EH (cell line): ENCODE results near the gene SLC24A3.
"Not testable (repeated sequence)": the region's sequence is repeated elsewhere in the genome, so short reads cannot be mapped to it uniquely, and the experiment has no call there.

Source experiments
- DNase-seq: peaks from one replicate; pipeline ENCODE4 v3.0.0-alpha.2; 2015; ENCODE audit warnings: low read depth

The SLC24A3 gene

DNA sequence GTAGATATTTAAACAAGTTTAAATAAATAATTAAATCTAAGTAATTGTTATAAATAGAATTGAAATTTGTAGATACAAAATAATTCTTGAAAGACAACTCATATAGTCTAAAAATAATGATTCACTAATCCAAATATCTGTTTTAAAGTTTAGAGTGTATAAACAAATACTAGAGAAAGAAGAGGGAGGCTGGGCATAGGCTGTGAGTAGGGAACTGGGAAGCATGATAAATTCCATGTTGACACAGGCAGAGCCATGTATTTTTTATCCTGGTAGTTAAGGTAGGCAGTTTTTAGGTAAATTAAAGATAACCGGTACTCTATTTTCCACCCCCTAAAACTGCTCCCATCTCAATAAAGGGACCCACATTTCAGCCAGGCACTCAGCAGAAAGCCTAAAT, 534.0 kb downstream of the SLC24A3 start:
- no peak for DNase-seq

DNA sequence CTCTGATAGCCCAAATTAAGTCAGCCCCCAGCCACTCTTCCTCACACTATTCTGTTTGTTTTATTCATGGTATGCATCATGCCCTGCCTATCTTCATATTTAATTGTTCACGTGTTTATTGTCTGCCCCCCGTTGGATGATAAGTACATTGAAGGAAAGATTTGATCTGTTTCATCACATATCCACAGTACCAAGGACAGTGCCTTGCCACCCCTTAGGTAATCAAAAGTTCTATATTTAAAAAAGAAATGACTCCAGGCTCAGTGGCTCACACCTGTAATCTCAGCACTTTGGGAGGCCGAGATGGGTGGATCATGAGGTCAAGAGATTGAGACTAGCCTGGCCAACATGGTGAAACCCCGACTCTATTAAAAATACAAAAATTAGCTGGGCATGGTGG, 535.5 kb downstream of the SLC24A3 start:
- DNase-seq: no peak

DNA sequence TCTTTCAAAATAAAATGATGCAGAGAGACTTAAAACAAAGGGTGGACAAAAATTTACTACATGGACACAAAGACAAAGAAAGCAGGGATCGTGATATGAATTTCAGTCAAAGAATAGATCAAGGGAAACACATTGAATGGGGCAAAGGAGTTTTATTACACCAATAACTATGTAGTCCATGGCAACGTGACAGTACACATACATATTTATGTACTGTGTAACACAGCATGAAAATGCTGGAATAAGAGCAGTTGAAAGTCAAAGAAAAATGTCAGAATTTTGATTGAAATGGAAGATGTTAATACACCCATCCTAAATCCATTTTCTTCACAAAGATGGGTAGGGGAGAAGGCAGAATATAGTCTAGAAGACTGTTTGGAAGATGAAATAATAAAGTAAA, 536.2 kb downstream of the SLC24A3 start:
- no peak for DNase-seq

DNA sequence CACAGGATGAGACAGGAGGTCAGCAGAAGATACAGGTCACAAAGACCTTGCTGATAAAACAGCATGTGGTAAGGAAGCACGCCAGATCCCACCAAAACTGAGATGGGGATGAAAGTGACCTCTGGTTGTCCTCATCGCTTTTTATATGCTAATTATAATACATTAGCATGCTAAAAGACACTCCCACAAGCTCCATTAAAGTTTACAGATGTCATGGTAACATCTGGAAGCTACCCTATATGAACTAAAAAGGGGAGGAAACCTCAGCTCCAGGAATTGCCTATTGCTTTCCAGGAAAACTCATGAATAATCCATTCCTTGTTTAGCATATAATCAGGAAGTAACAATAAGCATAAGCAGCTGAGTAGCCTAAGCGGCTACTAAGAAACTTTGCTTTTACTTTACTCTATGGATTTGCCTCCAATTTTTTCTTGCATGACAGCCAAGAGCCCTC, 537.2 kb downstream of the SLC24A3 start:
- no peak for DNase-seq

DNA sequence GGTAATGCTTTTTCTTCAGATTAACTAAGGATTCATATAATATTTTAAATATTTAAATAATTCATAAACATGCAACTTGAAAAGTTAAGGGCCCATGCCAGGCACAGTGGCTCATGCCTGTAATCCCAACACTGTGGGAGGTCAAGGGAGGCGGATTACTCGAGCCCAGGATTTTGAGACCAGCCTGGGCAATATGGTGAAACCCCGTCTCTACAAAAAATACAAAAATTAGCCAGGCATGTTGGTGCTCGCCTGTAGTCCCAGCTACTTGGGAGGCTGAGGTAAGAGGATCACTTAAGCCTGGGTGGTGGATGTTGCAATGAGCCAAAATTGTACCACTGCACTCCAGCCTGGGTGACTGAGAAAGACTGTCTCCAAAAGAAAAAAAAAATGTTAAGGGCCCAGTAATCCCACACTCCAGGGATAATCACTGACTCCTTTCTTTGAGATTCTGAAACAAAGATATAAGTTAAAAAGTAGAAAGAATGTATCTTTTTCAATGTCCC, 537.7 kb downstream of the SLC24A3 start:
- DNase-seq: no peak

DNA sequence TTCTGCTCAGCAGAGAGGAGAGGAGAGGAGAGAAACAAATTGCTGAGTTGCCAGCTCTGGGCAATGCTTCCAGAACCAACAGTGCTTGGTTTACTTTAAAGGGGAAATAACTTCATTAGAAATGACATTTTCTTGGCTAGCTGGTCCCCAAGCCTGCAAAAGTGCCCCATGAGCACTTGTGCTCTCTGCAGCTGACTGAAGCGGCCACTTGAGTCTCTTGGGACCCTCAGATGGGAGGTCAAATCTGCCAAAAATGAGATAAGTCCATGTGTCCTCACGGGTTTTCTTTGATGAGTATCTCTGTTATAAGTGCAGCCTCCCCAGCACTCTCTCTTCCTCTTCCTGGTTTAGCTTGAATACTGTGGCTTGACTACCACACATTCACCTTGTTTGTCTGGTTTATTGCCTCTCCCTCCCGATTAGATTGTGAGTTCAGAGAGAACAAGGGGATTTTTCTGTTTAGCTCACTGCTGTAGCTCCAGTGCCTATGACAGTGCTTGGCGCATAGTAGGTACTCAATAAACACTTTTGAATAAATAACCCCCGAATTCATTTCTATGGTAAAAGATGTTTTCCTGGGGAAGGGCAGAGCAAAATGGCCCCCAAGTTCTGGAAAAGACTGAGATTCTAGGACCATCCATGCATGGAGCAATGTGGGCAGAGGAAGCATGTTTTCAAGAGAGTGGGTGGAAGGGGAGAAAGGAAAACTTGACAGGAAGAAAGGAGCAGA, 538.6 kb downstream of the SLC24A3 start:
- DNase-seq: no peak

DNA sequence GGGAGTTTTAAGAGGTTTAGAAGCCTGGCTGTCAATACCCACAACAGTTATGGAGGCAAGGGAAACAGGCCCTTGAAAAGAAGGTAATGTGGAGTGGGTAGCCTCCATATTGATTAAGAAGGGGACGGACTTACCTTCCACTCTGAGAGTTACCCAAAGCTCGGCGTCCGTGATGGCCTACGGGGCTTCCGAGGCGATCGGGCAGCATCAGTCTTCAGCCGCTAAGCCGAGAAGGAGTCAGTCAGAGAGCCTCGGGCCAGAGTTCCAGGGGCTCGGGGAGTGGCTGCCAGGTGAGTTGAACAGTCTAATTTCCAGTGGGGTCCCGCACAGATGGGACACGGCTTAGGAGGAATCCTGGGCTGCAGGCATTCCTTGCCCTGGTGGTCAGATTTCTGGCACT, 541.8 kb downstream of the SLC24A3 start:
- not testable (repeated sequence) for DNase-seq

DNA sequence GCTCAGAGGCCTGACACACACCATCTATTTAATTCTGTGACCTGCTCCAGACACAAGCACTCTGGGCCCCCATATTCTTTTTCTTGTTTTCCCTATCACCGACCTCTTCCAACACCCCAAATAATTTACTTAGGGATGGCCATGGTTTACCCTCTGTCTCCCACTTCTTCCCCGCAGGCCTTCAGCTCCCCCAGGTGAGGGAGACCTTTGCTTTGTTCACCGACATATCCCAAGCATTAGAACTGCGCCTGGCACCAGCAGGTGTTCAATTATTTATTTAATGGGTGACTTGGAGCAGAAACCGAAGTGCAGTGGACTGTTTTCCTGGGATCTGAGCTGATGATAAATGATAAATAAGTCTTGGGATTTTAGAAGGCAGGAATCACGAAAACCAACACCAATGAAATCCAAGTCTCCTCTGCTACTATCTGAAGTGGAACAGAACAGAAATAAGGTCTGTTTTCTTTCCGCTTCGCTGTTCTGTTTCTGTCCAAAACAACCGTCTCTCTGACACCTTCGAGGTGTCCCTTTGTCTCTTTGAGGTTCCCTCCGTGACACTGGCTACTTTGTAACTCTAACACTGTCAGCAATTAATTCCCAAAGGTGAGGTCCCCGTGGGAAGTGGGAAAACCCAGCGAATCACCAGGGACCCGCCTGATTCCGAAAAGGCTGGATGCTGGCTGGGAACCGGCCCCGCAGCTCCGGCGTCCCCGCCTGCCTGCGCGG, 544.5 kb downstream of the SLC24A3 start:
- no peak for DNase-seq

DNA sequence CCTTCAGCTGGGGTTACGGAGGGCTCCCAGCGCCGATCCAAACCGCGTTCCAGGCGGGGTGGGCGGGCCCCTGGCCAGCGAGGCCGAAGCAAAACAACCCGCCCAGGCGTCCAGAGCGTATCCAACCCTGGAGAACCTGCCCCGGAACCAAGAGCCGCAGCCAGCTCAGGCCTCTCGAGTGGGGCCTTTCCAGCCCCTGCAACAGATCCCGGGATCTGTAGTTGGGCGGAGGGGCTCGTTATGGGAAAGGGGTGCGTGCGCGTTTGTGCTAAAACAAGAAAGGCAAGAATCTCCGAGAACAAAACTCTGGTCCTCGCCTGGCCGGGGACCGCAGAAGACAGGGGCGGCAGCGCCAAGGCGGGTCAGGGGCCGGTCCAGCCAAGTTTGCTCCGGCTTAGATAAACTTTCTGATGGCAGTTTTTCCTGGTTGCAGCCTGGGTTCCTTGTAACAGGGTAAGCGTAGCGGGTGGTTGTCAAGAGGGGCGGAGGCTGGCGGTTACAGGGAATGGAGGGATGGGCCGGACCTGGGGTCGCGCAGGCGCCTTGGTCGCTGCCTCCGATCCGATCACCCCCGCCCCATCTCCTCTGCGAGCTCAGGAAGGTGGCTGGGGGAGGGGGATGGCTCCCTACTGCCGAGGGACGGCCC, 545.2 kb downstream of the SLC24A3 start:
- peak; percentile 93 for DNase-seq

DNA sequence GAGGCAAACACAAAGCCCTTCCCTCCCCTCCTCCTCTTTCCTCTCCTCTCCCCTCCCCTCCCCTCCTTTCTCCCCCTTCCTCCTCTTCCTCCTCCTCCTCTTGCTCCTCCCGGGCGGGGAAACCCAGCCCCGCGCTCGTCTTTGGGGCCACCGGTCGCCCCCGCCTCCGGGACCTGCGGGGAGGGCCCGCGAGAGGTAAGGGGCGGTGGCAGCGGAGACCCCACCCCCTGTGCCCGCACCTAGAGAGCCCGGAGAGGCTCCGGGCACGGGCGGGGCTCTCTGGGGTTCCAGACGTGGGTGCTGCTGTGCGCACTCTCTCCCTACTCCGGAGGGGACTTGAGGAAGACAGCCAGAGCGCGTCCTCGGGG, 545.7 kb downstream of the SLC24A3 start, which contains the start of gene RIN2:
Gene RIN2, plus strand, starts transcription at position 126 of the 368 bp plus-strand sequence. CDS start 131,344 bp downstream, outside the sequence.
- no peak for DNase-seq

DNA sequence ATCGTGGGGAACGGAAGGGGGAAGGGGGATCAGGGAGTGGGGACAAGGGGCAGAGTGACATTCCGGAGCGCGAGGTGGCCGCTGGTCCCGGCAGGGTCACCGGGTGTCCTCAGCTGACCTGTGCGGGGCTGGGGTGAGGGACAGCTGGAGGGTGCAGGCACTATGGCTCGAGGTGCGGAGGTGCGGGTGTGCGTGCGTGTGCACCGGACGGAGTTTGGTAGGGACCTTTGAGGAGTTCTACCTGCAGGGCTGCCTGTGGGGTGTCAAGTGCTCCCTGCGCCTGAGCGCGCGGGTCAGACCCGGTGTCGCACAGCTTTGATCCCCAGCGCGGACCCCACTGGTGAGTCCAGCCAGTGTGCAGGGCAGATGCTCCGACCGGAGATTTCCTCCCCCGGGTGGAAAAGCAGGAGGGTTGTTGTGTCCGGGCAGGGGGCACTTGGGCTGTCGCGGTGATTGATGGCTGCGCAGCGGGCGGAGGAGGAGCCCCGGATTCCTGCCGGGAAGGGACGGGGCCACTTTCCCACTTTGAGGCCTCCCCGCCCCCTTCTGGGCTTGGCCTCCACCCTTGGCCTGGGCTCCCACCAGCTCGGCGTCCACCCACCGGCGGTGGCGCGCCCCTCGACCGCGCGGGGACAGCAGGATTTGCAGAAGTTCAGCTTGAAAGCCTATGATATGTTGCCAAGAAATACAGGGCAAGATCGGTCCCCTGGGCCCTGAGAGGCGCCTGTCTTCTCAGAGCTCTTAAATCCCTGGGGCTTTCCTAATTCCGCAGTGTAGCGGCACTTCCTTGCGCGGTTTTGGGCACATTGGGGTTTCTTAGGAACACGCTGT, 546.3 kb downstream of the SLC24A3 start:
- peak; percentile 44 for DNase-seq

DNA sequence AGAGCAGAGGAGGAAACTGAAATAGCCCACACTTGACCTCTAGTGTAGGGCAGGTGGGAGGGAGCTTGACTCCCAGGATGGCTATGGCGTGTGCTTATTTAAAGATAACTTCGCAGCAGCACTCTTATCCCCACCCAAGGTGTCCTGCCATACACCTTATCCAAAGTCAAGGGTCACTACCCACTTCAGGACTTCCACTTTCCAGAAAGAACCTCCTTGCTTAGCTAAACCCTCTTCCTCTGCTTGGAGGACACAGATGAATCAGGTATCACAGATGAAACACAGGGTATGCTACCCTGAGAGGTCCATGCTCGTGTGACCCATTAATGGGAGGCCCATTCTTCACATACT, 547.9 kb downstream of the SLC24A3 start:
- no peak for DNase-seq

DNA sequence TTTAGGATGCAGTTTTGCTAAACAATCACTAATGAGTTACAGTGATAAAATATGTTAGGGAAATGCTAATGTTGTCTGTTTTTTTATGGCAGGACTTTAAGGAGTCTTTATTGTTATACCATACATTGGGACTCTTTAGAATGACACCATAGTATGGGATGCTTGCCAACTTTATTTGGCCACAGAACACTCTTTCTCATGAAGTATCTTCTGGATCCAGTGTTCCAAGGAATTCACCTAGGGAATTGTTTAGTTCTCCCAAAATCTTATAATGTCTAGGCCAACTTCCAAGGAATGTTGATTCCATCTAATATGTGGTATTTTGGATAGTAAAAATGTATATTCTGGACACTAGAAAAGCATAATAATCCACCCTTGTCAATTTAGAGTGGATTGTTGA, 548.9 kb downstream of the SLC24A3 start:
- DNase-seq: no peak

DNA sequence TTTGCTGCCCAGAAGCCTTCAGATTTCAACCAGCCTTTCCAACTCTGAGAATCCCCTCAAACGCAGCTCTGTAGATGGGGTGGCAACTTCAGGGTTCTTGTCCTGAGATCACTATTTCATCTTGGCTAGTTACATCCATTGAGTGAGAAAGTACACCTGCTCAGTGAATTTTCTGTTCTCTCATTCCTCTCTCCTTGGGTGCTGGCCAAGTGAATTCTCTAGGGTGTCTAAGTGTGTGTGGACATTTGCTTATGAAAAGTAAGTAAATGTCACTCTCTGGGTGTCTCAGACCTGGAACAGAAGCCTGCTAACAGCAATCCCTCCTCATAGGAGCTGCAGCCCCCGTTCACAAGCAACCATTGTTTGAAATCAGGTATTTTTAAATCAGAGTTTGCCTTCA, 549.4 kb downstream of the SLC24A3 start:
- no peak for DNase-seq

DNA sequence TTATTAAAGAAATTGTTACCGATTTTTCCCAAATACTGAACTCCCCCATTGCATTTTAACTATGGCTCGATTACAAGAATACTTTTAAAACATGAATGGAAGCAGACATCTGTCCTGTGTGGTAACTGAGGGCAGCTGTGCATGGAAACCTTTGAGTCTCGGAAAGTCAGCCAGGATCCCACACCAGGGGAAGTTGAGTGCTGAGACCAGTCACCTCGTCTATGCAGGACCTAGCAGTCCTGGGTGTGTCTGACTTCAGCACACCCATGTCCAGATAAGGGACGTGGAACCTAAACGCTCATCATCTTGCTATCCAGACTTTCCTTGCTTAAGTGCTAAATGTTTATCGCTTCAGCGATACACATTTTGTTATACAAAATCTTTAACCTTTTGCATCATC, 551.8 kb downstream of the SLC24A3 start:
- no peak for DNase-seq

DNA sequence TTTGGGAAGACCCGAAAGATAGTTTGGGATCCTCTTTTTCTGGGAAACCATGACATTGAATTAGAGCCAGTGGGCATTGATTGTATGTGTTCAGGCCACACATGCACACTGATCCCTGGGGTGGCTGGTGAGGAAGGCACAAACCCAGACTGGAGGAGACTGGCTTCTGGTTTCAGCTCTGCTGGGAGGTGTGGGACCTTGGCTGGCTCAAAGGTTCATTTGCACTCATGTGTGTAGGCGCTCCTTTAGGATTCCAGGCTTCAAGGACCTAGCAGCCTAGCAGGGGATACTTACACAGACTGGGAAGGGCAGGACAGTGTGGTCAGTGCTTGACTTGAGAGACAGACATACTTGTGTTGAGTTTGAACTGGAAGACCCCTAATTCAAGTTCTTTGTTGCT, 552.8 kb downstream of the SLC24A3 start:
- no peak for DNase-seq

DNA sequence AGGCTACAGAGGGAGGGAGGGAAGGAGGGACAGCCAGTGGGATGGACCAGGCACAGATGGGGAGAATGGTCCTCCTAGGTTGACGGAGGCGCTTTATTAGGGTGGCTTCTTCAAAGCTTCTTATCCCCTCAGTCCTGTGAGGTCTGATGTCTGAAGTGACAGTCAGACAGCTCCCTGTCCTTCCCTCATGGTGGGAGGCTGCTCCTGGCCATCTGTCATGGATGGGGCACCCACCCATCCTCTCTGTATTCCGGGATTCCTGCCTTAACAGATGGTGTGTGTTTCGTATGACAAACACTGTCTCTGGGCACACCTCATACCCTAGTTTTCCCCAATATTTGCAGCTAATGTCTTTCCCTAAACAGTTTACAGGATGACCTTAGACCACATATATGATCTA, 553.5 kb downstream of the SLC24A3 start:
- no peak for DNase-seq

DNA sequence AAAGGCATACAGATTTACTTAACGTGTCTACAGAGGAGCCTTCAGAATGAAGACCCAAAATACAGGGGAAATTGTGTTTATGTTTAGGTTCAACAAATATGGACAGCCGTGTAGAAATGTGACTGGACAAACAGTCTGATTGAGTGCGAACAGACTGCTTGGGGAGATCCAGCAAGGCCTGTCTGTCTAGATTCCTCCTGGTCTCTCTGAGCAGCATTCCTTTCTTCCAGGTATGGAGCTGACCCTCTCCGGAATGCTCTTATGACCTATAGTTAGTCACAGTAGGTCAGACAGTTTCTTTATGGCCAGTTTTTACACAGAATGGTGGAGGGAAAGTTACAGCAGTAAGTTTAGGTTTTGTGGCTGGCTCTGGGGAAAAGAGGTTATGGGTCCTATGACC, 554.6 kb downstream of the SLC24A3 start:
- no peak for DNase-seq

DNA sequence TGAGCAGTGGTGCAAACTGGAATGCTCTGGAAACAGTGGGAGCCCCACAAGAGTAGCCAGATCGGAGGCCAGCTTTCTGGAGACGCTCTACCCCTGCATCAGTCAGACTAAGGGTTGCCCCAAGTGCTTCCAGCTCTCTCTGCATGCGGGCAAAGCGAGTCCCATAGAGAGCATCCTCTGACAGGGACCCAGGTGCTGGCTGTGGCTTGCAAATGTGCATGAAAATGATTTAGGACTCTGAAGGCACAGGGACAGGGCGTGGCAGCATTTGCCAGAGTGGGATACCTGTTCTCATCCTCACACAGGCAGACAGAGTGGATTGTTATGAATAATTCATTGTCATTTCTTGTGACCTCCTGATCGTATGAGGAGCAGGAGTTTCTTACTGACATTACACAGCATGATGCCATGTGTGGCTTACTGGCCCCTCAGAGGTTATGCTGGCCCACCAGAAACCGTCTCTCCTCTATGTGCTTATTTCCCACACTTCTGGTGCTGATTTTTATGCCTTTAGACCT, 555.9 kb downstream of the SLC24A3 start:
- DNase-seq: no peak

DNA sequence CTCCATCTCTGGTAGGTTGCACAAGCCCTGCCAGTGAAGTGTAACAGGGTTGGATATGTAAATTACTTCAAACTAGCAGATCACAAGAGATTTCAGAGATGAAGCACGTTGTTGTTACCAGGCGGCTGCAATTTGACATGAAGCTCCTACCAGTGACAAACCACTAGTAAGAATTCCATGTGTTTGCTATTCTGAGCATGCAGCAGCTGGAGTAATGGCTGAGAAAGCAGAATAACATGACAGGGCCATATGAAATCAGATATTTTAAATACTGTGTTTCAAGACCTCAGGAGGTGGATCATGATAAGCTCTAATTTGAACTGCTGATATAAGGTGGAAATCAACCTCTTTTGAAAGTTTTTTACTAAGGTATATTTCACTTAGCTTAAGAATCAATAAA, 557.1 kb downstream of the SLC24A3 start:
- no peak for DNase-seq

DNA sequence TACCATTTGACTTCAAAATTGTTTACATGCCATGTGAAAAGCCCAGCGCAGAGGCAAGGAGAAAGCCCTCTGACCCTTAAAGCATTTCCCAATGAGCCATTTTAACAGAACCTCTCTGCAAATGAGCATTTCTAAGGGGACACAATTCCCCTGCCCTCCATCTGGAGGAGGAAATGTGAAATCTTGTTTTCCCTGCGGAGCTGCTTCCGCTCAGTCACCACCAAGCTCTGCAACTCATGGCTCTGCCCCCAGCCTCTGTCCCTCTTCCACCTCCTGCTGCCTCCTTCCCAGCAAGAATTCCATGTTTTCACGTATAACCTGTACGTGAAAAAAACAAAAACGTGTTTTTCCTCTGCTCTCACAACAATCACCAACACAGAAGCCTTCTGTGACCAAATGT, 557.9 kb downstream of the SLC24A3 start:
- no peak for DNase-seq

DNA sequence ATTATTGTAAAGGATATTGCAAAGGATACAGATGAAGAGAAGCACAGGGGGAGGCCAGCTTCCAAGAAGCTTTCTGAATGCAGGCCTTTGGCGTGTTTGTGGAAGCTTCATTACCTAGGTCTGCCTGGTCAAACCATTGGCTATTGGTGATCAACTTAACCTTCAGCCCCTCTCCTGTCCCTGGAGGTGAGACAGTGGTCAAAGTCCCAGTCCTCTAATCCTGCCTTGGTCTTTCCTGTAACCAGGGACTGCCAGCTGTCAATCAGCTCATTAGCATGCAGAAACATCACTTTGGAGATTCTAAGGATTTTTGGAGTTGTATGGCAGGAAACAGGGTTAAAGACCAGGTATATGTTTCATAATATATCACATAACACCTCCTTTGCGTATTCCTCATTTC, 558.6 kb downstream of the SLC24A3 start:
- DNase-seq: no peak
